Mesothelial cell of epicardium (in vitro differentiated cells): ENCODE data around the gene ACOT6. TPM values are rescaled to one million over a fixed set of nuclear protein-coding genes. Genes with fewer than 3 reads are reported as not detected.
A peak's percentile ranks its signal among the peaks of the same experiment; 100 is the strongest.
"Not testable (repeated sequence)": the region's sequence is repeated elsewhere in the genome, so short reads cannot be mapped to it uniquely, and the experiment has no call there.

Experiments used
- DNase-seq, 2 experiments: peaks; one replicate each; pipeline ENCODE4 v3.0.0; 2021; ENCODE audit warnings: low spot score in 2 of 2; ENCODE audit not compliant: unreplicated experiment in 2 of 2
- H3K27ac Mint-ChIP-seq: 2 replicates; pipeline ENCODE4 v1.8.0; 2021; ENCODE audit warnings: mixed read lengths
- H3K27me3 Mint-ChIP-seq: 2 replicates; pipeline ENCODE4 v1.8.0; 2021; ENCODE audit warnings: low read depth, mixed read lengths
- H3K36me3 Mint-ChIP-seq: 2 replicates; pipeline ENCODE4 v1.8.0; 2021; ENCODE audit warnings: mixed read lengths
- H3K4me1 Mint-ChIP-seq: 2 replicates; pipeline ENCODE4 v1.8.0; 2021; ENCODE audit warnings: mixed read lengths
- H3K4me3 Mint-ChIP-seq: 2 replicates; pipeline ENCODE4 v1.8.0; 2021; ENCODE audit warnings: mild to moderate bottlenecking, moderate library complexity, mixed read lengths
- H3K9me3 Mint-ChIP-seq: 2 replicates; pipeline ENCODE4 v1.8.0; 2021; ENCODE audit warnings: mixed read lengths
- total RNA-seq: library from RNA; stranded (reverse); gene quantifications from 3 replicates; pipeline ENCODE4 v1.2.1, GENCODE V29; 2021
- TF ChIP-seq, protein P1 (sequence below): fragments of 200-600 bp; sonication (generic); IDR thresholded peaks from one replicate; pipeline ENCODE4 v1.5.0; 2021; ENCODE audit warnings: antibody characterized with exemption; ENCODE audit not compliant: unreplicated experiment

Gene ACOT6
- total RNA-seq, 1 donor from 2014 or later = not detected

DNA sequence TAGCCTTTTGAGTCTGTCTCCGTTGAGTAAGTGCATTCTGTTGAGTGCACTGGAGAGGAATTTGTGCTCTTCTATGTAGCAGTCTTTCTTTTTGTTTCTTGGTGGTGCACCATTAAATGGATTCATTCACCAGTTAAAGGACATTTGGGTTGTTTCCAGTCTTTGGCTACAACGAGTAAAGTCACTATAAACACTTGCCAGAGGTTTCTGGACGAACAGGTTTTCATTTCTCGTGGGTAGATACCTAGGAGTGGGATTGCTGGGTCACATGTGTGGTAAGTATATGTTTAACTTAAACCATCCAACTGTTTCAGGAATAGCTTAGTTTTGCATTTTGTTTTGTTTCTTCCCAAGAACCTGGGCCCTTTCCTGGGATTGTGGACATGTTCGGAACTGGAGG is 39.3 kb upstream of the ACOT6 start:
- peaks cover 19% of the 10 kb centered on the region for H3K4me1 Mint-ChIP-seq
- not testable (repeated sequence) for H3K4me3 Mint-ChIP-seq
- peaks cover 18% of the 10 kb centered on the region for H3K36me3 Mint-ChIP-seq

DNA sequence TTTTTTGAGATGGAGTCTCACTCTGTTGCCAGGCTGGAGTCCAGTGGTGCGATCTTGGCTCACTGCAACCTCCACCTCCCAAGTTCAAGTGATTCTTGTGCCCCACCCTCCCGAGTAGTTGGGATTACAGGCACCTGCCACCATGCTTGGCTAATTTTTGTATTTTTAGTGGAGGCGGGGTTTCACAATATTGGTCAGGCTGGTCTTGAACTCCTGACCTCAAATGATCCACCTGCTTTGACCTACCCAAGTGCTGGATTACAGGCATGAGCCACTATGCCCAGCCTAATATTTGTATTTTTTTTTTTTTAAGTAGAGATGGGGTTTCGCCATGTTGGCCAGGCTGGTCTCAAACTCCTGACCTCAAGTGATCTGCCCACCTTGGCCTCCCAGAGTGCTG is 38.6 kb upstream of the ACOT6 start:
- H3K27me3 Mint-ChIP-seq, DNase-seq, H3K9me3 Mint-ChIP-seq, H3K4me3 Mint-ChIP-seq, H3K27ac Mint-ChIP-seq: not testable (repeated sequence)
- Mint-ChIP-seq H3K4me1 (peaks cover 12% of the 10 kb centered on the region), H3K36me3 (peaks cover 18% of the 10 kb centered on the region)

More for the DNA sequence above, 39.3 kb upstream of the ACOT6 start:
- H3K27ac Mint-ChIP-seq, H3K27me3 Mint-ChIP-seq, DNase-seq, H3K9me3 Mint-ChIP-seq: not testable (repeated sequence)

DNA sequence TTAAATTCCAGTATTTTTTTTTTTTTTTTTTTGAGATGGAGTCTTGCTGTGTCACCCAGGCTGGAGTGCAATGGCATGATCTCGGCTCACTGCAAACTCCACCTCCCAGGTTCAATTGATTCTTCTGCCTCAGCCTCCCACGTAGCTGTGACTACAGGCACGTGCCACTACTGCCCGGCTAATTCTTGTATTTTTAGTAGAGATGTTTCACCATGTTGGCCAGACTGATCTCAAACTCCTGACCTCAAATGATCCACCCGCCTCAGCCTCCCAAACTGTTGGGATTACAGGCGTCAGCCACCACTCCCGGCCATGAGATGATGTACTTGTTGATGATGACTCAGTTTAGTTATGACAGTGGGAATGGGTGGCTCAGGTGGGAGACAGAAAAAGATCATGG is 38.1 kb upstream of the ACOT6 start:
- DNase-seq, H3K27ac Mint-ChIP-seq, H3K4me3 Mint-ChIP-seq, H3K27me3 Mint-ChIP-seq, H3K4me1 Mint-ChIP-seq, H3K9me3 Mint-ChIP-seq: not testable (repeated sequence)
- peaks cover 18% of the 10 kb centered on the region for H3K36me3 Mint-ChIP-seq

DNA sequence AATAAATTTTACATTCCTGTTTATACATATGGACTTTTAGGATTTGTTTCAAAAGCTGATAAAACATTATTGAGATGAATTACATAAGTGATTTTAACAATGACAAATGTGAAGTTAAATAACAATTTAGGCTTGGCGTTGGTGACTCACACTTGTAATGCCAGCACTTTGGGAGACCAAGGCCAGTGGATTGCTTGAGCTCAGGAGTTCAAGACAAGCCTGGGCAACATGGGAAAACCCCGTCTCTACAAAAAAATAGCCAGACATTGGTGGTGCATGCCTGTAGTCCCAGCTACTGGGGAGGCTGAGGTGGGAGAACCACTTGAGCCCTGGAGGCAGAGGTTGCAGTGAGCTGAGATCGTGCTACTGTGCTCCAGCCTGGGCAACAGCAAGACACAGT is 35.9 kb upstream of the ACOT6 start:
- no peak overlapping the region for H3K27ac Mint-ChIP-seq
- no peaks in the 10 kb centered on the region for H3K27me3 Mint-ChIP-seq
- no peak for DNase-seq
- H3K4me1 Mint-ChIP-seq = no peaks in the 10 kb centered on the region
- H3K36me3 Mint-ChIP-seq = peaks cover 24% of the 10 kb centered on the region
- TF ChIP-seq, protein P1, sequence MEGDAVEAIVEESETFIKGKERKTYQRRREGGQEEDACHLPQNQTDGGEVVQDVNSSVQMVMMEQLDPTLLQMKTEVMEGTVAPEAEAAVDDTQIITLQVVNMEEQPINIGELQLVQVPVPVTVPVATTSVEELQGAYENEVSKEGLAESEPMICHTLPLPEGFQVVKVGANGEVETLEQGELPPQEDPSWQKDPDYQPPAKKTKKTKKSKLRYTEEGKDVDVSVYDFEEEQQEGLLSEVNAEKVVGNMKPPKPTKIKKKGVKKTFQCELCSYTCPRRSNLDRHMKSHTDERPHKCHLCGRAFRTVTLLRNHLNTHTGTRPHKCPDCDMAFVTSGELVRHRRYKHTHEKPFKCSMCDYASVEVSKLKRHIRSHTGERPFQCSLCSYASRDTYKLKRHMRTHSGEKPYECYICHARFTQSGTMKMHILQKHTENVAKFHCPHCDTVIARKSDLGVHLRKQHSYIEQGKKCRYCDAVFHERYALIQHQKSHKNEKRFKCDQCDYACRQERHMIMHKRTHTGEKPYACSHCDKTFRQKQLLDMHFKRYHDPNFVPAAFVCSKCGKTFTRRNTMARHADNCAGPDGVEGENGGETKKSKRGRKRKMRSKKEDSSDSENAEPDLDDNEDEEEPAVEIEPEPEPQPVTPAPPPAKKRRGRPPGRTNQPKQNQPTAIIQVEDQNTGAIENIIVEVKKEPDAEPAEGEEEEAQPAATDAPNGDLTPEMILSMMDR = no peak
- H3K9me3 Mint-ChIP-seq = no peaks in the 10 kb centered on the region
- no peak overlapping the region for H3K4me3 Mint-ChIP-seq

DNA sequence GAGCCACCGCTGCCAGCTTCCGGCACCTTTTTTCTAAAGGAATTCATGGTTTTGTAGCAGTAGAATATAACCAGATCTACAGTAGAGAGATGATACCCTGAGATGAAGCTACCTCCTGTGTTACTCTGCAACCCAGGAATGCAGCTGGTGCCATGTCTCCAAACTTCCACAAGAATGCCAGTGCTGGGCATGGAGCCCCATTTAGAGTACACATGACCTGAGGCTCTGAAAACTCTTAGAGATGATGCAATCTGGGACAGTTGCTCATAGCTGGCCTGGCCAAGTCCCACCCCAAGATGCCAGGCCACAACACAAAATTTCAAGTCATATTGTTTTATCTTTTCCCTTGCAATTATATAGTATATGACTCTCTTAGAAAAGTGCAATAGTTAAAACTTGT is 35.1 kb upstream of the ACOT6 start:
- not testable (repeated sequence) for H3K9me3 Mint-ChIP-seq, DNase-seq, H3K27ac Mint-ChIP-seq, H3K27me3 Mint-ChIP-seq, H3K4me1 Mint-ChIP-seq, H3K4me3 Mint-ChIP-seq
- H3K36me3 Mint-ChIP-seq = peaks cover 23% of the 10 kb centered on the region

DNA sequence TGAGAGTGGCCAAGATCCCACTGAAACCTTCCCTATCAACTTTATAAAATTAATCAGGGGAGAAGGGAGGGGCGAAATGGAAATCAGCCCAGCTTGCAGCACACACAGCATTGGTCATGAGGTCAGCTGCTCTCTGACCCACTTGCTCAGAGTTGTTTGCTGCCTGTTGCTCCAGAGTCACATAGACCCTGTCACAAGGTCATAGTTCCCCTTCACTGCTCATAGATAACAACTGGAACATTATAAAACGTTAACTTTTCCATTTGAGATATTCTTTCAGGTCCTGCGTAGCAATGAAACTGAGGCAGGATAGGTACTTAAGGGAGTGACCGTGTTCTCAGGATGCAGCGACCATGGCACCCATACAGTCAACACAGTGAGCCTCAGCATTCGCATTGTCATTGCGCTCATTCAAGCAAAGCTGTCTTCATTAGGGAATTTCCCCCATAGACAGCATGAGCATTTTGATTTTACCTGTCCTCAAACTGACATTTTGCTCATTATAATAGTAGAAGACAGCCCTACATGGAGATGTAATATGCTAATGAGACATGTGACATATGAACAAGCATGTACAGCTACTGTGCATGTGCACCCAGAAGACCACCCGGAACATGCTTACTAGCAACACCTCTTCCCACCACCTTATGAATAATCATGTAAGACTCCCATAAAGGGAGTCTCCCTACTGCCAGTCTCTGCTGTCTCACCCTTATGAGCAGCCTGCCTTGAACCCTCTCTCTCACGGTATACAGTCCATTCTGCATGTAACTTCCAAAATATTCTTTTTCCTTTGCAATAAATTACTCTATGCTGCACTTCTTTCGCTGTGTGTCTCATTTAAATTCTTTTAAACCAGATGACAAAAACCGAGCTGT is 30.0 kb upstream of the ACOT6 start:
- not testable (repeated sequence) for H3K4me1 Mint-ChIP-seq, H3K27me3 Mint-ChIP-seq, H3K9me3 Mint-ChIP-seq, DNase-seq, H3K27ac Mint-ChIP-seq, H3K4me3 Mint-ChIP-seq
- peaks cover 12% of the 10 kb centered on the region for H3K36me3 Mint-ChIP-seq

DNA sequence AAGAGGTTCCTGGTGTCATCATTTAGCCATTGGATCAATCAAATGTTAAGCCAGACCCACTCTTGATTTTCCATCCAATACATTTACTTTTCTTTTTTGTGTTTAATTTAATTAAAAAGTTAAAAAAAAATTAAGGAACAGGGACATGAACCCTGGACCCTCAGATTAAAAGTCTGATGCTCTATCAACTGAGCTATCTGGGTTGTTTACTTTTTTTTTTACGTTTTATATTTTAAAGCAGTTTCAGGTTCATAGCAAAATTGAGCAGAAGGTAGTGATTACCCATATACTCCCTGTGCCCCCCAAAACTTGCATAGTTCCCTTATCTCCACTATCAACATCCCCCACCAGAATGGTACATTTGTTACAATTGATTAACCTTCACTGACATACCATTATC is 23.6 kb upstream of the ACOT6 start:
- peaks cover 2% of the 10 kb centered on the region for H3K36me3 Mint-ChIP-seq
- no peak overlapping the region for H3K4me3 Mint-ChIP-seq
- DNase-seq = no peak
- TF ChIP-seq, protein P1 = no peak
- H3K27me3 Mint-ChIP-seq = no peaks in the 10 kb centered on the region
- no peaks in the 10 kb centered on the region for H3K9me3 Mint-ChIP-seq
- H3K27ac Mint-ChIP-seq = no peak overlapping the region
- no peaks in the 10 kb centered on the region for H3K4me1 Mint-ChIP-seq

DNA sequence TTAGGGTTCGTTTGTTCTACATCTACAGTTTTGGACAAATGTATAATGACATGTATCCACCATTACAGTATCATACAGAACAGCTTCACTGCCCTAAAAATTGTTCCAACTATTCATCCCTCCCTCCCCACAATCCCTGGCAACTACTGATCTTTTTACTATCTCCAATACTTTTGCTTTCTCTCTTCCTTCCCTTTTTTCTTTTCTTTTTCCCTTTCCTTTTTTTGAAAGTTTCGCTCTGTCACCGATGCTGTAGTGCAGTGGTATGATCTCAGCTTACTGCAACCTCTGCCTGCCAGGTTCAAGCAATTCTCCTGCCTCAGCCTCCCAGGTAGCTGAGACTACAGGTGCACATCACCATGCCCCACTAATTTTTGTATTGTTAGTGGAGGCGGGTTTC is 23.2 kb upstream of the ACOT6 start:
- no peak for DNase-seq
- TF ChIP-seq, protein P1 = no peak
- Mint-ChIP-seq H3K27ac (no peak overlapping the region), H3K4me1 (no peaks in the 10 kb centered on the region), H3K27me3 (no peaks in the 10 kb centered on the region), H3K9me3 (no peaks in the 10 kb centered on the region), H3K4me3 (no peak overlapping the region), H3K36me3 (peaks cover 2% of the 10 kb centered on the region)

DNA sequence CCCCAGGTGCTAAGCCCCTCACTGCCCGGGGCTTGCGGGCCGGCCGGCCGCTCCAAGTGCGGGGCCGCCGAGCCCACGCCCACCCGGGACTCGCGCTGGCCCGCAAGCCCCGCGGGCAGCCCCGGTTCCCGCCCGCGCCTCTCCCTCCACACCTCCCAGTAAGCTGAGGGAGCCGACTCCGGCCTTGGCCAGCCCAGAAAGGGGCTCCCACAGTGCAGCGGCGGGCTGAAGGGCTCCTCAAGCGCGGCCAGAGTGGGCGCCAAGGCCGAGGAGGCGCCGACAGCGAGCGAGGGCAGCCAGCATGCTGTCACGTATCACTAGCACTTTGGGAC is 21.7 kb upstream of the ACOT6 start:
- not testable (repeated sequence) for DNase-seq, H3K36me3 Mint-ChIP-seq, H3K27ac Mint-ChIP-seq, H3K27me3 Mint-ChIP-seq, H3K9me3 Mint-ChIP-seq, H3K4me1 Mint-ChIP-seq
- H3K4me3 Mint-ChIP-seq = peak overlapping the region; percentile 66
